GM12873 (cell line): ENCODE measurements around the gene TP53RK.

Experiments used
- TF ChIP-seq, protein P1 (sequence below): IDR thresholded peaks from 2 replicates; pipeline ENCODE4 v1.5.1; 2012; ENCODE audit warnings: low read depth, mild to moderate bottlenecking, moderate library complexity, low read length, control low read depth; ENCODE audit not compliant: insufficient read depth; ENCODE audit errors: missing control alignments

The TP53RK gene

GRCh38 chr20:46721476-46721875 is 32.2 kb upstream of the TP53RK start:
- TF ChIP-seq, protein P1, sequence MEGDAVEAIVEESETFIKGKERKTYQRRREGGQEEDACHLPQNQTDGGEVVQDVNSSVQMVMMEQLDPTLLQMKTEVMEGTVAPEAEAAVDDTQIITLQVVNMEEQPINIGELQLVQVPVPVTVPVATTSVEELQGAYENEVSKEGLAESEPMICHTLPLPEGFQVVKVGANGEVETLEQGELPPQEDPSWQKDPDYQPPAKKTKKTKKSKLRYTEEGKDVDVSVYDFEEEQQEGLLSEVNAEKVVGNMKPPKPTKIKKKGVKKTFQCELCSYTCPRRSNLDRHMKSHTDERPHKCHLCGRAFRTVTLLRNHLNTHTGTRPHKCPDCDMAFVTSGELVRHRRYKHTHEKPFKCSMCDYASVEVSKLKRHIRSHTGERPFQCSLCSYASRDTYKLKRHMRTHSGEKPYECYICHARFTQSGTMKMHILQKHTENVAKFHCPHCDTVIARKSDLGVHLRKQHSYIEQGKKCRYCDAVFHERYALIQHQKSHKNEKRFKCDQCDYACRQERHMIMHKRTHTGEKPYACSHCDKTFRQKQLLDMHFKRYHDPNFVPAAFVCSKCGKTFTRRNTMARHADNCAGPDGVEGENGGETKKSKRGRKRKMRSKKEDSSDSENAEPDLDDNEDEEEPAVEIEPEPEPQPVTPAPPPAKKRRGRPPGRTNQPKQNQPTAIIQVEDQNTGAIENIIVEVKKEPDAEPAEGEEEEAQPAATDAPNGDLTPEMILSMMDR, result no peak

DNA sequence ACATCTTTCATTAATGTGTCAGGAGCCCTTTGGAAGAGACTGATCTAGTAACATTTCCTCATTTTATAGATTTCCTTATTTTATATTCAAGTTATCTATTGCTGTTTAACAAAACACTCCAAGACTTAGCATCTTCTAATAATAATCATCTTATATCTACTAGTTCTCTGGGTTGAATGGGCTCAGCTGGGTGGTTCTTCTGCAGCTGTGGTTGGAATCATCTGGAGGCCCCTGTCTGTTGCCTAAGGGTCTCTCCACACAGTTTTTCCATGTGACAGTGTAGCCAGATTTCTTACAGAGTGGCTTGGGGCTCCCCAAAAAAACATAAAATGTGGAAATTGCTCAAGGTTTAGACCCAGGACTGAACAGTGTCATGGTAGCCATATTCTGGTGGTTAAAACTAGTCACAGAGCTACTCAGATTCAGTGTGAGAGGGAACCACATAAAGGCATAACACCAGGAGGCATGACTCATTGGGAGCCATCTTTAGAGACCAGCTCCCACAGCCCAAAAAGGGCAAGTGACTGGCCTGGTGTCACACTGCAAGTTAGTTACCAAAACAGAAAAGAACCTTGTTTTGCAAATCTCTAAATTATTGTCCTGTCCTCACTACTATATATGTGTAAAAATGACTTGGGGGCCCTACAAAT is 31.7 kb upstream of the TP53RK start:
- TF ChIP-seq, protein P1, result no peak

GRCh38 chr20:46720019-46720418 is 30.8 kb upstream of the TP53RK start:
- TF ChIP-seq, protein P1, result no peak

- TF ChIP-seq, protein P1, result no peak
Measured at GRCh38 chr20:46717818-46718541, 28.7 kb upstream of the TP53RK start.

DNA sequence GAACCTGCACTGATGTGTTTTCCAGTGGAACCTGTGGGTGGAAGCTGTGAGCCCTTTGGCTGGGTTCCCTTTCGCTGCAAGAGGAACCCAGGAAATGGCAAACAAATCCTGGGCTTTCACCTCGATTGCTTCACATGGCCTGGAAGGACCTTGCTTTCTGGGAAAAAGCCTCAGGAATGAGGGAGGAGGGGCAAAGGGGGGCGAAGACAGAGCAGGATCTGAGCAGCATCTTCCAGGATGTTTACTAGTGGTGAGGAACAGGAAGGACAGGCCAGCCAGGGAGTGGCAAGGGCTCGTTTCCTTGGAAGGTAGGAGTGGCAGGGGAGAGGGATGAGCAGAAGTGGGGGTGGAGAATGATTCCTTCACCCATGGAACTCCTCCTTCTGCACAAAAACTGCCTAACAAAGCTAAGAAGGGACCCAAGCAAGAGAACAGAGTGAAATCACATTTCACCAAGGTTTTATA is 26.1 kb upstream of the TP53RK start:
- TF ChIP-seq, protein P1, result no peak

- TF ChIP-seq, protein P1, result no peak
Measured at GRCh38 chr20:46713957-46714834, 25.0 kb upstream of the TP53RK start.
